Spleen (tissue), 7 donors: ENCODE measurements around the gene GCK.

Experiments
- POLR2AphosphoS5 ChIP-seq, 3 donors: sonication (generic); formaldehyde crosslinking; IDR thresholded peaks; one replicate each; pipeline ENCODE4 v1.5.1; 2017; ENCODE audit warnings: antibody characterized with exemption in 3 of 3
- TF ChIP-seq, protein P1 (sequence below), 11 experiments: fragments of 200-600 bp in 7 of 11; fragments of 450-650 bp in 4 of 11; sonication (generic) in 4 of 11; IDR thresholded peaks in 8 of 11; conservative IDR thresholded peaks in 3 of 11; 1 replicate in 7 of 11; 2 replicates in 4 of 11; pipeline versions ENCODE4 v1.4.0 to v1.8.0; 2016 to 2021; ENCODE audit warnings: antibody characterized with exemption in 11 of 11, inconsistent platforms in 4 of 11, mild to moderate bottlenecking in 1 of 11
- donor health status: DM: no; HTN: no; CAD: no; lungs with moderate emphysema.
- donor health status: DM: no; HTN: no; CAD: no.
- donor health status: DM: no; HTN: no; CAD: no.

GRCh38 chr7:44213206-44213876 is 24.1 kb upstream of the GCK start:
- TF ChIP-seq, protein P1, sequence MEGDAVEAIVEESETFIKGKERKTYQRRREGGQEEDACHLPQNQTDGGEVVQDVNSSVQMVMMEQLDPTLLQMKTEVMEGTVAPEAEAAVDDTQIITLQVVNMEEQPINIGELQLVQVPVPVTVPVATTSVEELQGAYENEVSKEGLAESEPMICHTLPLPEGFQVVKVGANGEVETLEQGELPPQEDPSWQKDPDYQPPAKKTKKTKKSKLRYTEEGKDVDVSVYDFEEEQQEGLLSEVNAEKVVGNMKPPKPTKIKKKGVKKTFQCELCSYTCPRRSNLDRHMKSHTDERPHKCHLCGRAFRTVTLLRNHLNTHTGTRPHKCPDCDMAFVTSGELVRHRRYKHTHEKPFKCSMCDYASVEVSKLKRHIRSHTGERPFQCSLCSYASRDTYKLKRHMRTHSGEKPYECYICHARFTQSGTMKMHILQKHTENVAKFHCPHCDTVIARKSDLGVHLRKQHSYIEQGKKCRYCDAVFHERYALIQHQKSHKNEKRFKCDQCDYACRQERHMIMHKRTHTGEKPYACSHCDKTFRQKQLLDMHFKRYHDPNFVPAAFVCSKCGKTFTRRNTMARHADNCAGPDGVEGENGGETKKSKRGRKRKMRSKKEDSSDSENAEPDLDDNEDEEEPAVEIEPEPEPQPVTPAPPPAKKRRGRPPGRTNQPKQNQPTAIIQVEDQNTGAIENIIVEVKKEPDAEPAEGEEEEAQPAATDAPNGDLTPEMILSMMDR (IDR thresholded peaks at IDR 0.05 in 8 of 11, conservative IDR thresholded peaks at IDR 0.05 in 3 of 11) = no peak
- no peak for TF ChIP-seq POLR2AphosphoS5 (IDR thresholded peaks at IDR 0.05)
